Measurements from ENCODE around the gene GDA.
"Not testable (repeated sequence)": the region's sequence is repeated elsewhere in the genome, so short reads cannot be mapped to it uniquely, and the experiment has no call there.

GDA gene

GRCh38 chr9:72207278-72207677 is 58.0 kb downstream of the GDA start:
- no peak for DNase-seq (ENCODE audit: low read depth in 2 of 2)

- DNase-seq (ENCODE audit: low read depth in 2 of 2) = no peak
These were observed 61.3 kb downstream of the GDA start for GRCh38 chr9:72210522-72210921.

- DNase-seq (ENCODE audit: low read depth in 2 of 2) = no peak
These were observed 61.8 kb downstream of the GDA start for GRCh38 chr9:72211047-72211446.

- no peak for DNase-seq (ENCODE audit: low read depth in 2 of 2)
These were observed 64.7 kb downstream of the GDA start for GRCh38 chr9:72213906-72214305.

- no peak for DNase-seq (ENCODE audit: low read depth in 2 of 2)
These were observed 68.1 kb downstream of the GDA start for GRCh38 chr9:72217306-72217842.

- DNase-seq (ENCODE audit: low read depth in 2 of 2) = no peak
These were observed 71.3 kb downstream of the GDA start for GRCh38 chr9:72220589-72220988.

GRCh38 chr9:72226146-72226812 is 77.0 kb downstream of the GDA start:
- DNase-seq (ENCODE audit: low read depth in 2 of 2) = no peak

GRCh38 chr9:72228282-72228681 is 79.0 kb downstream of the GDA start:
- DNase-seq (ENCODE audit: low read depth in 2 of 2) = no peak

- no peak for DNase-seq (ENCODE audit: low read depth in 2 of 2)
These were observed 83.5 kb downstream of the GDA start for GRCh38 chr9:72232778-72233177.

- no peak for DNase-seq (ENCODE audit: low read depth in 2 of 2)
These were observed 98.3 kb downstream of the GDA start for GRCh38 chr9:72247549-72247948.

GRCh38 chr9:72251589-72251988 is 102.3 kb downstream of the GDA start:
- no peak for DNase-seq (ENCODE audit: low read depth in 2 of 2)

- no peak for DNase-seq (ENCODE audit: low read depth in 2 of 2)
These were observed 105.8 kb downstream of the GDA start for GRCh38 chr9:72254901-72255545.

GRCh38 chr9:72255569-72255968 is 106.3 kb downstream of the GDA start:
- DNase-seq (ENCODE audit: low read depth in 2 of 2) = no peak

- no peak for DNase-seq (ENCODE audit: low read depth in 2 of 2)
These were observed 107.7 kb downstream of the GDA start for GRCh38 chr9:72256931-72257330.

- DNase-seq (ENCODE audit: low read depth in 2 of 2) = no peak
These were observed 108.6 kb downstream of the GDA start for GRCh38 chr9:72257814-72258213.

- DNase-seq (ENCODE audit: low read depth in 2 of 2) = no peak
These were observed 112.8 kb downstream of the GDA start for GRCh38 chr9:72262063-72262462.

GRCh38 chr9:72263572-72263971 is 114.3 kb downstream of the GDA start:
- no peak for DNase-seq (ENCODE audit: low read depth in 2 of 2)

- DNase-seq (ENCODE audit: low read depth in 2 of 2) = no peak
These were observed 119.7 kb downstream of the GDA start for GRCh38 chr9:72268961-72269360.

GRCh38 chr9:72270359-72270758 is 121.1 kb downstream of the GDA start:
- DNase-seq (ENCODE audit: low read depth in 2 of 2) = not testable (repeated sequence)

- DNase-seq (ENCODE audit: low read depth in 2 of 2) = peak; percentile 18 to 45
These were observed 122.6 kb downstream of the GDA start for GRCh38 chr9:72271613-72272478.

GRCh38 chr9:72274441-72274840 is 125.2 kb downstream of the GDA start:
- DNase-seq (ENCODE audit: low read depth in 2 of 2) = no peak

- DNase-seq (ENCODE audit: low read depth in 2 of 2) = no peak
These were observed 125.7 kb downstream of the GDA start for GRCh38 chr9:72274916-72275315.
